ENCODE measurements around the gene CRHBP. TPM values are rescaled to one million over a fixed set of nuclear protein-coding genes. Genes with fewer than 3 reads are reported as not detected.

Gene CRHBP
- total RNA-seq, 1 donor = 430 TPM

GRCh38 chr5:77011498-77011897 is 58.7 kb downstream of the CRHBP start:
- DNase-seq (ENCODE audit: low read depth in 2 of 3, low spot score in 2 of 3) = no peak

GRCh38 chr5:77012601-77013000 is 59.8 kb downstream of the CRHBP start:
- DNase-seq (ENCODE audit: low read depth in 2 of 3, low spot score in 2 of 3) = no peak

DNA sequence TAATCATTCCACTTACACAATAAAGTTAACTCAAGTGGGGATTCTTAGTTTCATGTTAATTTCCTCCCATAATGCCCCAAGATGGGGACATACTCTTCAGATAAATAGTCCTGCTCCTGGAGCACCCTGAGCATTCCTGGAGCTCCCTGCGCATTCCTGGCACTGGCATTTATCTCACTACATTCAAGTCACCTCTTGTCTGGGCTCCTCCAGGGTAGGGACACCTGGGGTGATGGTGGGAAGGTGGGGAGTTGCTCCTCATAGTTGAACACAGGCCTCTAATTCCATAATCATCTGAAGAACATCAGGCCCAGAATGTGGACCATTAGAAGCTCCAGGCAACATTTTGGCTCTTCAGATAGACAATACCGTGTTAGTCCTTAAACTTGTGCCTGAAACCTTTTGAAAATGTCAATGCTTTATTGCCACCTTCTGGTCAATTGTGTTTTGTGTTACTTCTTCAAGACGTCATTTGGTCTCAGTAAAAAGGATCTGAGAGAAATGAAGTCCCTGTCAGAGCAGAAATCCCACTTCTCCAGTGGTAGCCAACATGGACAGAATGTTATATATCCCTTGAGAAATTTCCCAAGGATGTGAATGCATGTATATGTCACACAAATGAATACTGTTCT is 63.2 kb downstream of the CRHBP start:
- peak in 2 of 3 donors; percentile 68 to 85 for DNase-seq (ENCODE audit: low read depth in 2 of 3, low spot score in 2 of 3)

- no peak for DNase-seq (ENCODE audit: low read depth in 2 of 3, low spot score in 2 of 3)
Measured at GRCh38 chr5:77016962-77017361, 64.1 kb downstream of the CRHBP start.

GRCh38 chr5:77017668-77018067 is 64.8 kb downstream of the CRHBP start:
- no peak for DNase-seq (ENCODE audit: low read depth in 2 of 3, low spot score in 2 of 3)

Small RNA genes within 50 kb of the gene (small RNA-seq; reads per million reads assigned to genes)
- gene RNU6ATAC36P = not detected

Other genes starting within 250 kb of the CRHBP start
- 66.5 TPM for gene F2R, start 236.9 kb upstream of the CRHBP start, total RNA-seq
- gene F2RL1, start 134.0 kb upstream of the CRHBP start, total RNA-seq = 50.9 TPM
- 3.5 TPM for gene S100Z, start 103.0 kb upstream of the CRHBP start, total RNA-seq
- 22.9 TPM for gene AGGF1, start 77.4 kb downstream of the CRHBP start, total RNA-seq
- gene ZBED3, start 134.2 kb downstream of the CRHBP start, total RNA-seq = 7.0 TPM

Measured in hematopoietic multipotent progenitor cell (in vitro differentiated cells).